GM12801 (cell line): ENCODE results near the gene SYNJ2.

Source experiments
- TF ChIP-seq, protein P1 (sequence below): IDR thresholded peaks from one replicate; pipeline ENCODE4 v1.5.1; 2011; ENCODE audit warnings: control low read depth; ENCODE audit not compliant: insufficient read length; ENCODE audit errors: extremely low read depth

SYNJ2 gene

DNA sequence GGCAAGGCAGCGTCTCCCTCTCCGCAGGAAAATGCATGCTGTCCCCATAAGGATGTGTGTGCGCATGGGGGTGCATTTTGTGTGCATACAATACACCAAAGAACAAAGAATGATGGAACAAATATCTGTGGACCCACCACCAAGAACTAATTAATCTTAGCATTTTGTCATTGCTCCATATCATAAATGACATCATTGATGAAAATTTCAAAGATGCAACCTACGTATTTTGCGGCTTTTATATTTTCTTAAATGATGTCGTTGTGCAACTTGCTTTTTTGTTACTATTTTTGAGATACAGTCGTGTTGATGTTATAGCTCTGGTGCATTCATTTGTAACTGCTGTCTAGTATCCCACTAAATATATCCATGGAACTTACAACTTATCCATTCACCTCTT is 96.7 kb downstream of the SYNJ2 start:
- TF ChIP-seq, protein P1, sequence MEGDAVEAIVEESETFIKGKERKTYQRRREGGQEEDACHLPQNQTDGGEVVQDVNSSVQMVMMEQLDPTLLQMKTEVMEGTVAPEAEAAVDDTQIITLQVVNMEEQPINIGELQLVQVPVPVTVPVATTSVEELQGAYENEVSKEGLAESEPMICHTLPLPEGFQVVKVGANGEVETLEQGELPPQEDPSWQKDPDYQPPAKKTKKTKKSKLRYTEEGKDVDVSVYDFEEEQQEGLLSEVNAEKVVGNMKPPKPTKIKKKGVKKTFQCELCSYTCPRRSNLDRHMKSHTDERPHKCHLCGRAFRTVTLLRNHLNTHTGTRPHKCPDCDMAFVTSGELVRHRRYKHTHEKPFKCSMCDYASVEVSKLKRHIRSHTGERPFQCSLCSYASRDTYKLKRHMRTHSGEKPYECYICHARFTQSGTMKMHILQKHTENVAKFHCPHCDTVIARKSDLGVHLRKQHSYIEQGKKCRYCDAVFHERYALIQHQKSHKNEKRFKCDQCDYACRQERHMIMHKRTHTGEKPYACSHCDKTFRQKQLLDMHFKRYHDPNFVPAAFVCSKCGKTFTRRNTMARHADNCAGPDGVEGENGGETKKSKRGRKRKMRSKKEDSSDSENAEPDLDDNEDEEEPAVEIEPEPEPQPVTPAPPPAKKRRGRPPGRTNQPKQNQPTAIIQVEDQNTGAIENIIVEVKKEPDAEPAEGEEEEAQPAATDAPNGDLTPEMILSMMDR = no peak

DNA sequence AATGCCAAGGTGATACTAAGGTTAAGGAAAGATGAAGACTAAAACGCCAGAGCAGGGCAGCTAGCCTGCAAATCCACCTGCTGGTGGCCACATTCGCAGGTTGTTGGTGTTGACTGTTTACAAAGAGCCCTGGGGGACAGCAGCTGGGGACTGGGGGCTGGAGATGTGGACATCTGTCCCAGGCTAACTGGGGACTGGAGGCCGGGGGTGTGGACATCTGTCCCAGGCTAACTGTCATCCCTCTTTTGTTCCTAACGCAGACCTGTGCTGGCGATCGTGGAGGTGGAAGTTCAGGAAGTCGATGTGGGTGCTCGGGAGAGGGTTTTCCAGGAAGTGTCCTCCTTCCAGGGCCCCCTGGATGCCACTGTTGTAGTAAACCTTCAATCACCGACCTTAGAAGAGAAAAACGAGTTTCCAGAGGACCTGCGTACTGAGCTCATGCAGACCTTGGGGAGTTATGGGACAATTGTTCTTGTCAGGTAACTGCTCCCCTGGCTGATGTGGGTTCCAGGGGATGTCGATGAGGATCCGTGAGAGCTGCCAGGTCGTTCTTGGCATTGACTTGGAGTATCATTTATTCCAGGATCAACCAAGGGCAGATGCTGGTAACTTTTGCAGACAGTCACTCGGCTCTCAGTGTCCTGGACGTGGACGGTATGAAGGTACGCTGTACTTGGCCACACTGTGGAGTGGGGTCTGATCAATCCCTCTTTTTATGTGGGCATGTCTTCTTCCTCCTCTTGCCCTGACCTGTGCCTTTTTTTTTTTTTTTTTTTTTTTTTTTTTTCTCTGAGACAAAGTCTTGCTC is 99.4 kb downstream of the SYNJ2 start:
- TF ChIP-seq, protein P1 = no peak

DNA sequence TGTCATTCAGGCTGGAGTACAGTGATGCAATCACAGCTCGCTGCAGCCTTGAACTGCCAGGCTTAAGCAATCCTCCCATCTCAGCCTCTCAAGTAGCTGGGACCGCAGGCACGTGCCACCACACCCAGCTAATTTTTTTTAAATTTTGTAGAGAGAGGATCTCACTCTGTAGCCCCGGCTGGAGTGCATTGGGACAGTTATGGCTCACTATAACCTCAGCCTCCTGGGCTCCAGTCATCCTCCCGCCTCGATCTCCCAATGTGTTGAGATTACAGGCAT is 99.9 kb downstream of the SYNJ2 start:
- TF ChIP-seq, protein P1 = no peak

DNA sequence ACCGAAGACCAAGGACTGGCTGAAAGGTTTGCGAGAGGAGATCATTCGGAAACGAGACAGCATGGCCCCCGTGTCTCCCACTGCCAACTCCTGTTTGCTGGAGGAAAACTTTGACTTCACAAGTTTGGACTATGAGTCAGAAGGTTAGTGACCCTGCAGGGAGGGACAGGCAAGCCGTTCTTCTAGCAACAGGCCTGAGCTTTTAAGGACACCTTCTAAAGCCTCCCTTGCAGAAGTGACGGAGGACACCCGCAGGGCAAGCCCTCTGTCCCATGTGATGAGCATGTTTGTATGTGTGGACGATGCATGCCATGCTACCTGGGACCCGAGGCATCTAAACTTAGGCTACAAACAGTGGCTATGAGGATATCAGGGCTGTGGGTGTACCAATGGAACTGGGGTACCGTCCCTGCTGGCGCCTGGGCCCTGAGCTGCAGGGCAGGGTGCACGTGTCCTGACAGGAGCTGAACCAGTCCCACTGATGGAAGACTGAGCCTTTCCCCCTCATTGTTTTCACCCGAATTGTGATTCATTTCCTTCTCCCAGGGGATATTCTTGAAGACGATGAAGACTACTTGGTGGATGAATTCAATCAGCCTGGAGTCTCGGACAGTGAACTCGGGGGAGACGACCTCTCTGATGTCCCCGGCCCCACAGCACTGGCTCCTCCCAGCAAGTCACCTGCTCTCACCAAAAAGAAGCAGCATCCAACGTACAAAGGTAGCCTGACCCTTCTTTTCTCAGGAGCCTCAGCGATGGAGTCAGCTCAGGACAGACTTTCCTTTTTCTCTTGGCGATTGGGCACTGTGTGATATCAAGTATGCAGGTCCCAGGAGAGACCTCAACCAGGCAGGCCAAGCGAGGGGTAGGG is 102.0 kb downstream of the SYNJ2 start:
- TF ChIP-seq, protein P1 = no peak

DNA sequence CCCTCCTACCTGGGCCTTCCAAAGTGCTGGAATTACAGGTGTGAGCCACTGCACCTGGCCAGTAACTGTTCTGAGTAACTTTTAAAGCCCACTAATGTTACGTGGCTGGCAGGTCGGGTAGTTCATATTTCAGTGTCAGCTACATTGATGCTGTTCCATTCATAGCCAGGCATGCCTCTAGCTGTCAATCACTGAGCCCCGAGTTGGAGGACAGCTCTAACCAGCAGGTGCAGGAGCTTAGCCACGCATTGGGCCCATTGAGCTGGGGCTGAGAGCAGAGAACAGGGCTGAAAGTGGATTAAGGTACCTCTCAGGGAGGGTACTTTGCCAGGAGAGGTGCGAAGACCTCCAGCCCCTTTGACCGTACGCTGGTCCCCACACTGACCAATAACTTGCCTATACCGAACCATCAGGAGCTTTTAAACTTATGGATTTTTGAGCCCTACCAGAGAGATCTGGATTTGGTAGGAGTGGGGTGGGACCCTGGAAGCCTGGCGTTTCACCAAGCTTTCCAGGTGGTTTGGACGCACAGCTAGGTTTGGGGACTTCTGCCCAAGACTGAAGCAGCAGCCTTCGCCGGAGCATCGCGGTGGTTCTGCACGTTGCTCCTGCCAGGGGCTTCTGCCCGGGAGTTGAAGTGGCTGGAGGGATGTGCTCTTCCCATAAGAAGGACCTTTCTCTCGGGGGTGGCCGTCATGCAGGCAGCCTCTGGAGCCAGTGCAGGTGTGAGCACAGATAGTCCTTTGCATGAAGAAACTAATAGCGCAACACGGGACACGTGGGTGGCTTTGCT is 103.8 kb downstream of the SYNJ2 start:
- TF ChIP-seq, protein P1 = no peak

DNA sequence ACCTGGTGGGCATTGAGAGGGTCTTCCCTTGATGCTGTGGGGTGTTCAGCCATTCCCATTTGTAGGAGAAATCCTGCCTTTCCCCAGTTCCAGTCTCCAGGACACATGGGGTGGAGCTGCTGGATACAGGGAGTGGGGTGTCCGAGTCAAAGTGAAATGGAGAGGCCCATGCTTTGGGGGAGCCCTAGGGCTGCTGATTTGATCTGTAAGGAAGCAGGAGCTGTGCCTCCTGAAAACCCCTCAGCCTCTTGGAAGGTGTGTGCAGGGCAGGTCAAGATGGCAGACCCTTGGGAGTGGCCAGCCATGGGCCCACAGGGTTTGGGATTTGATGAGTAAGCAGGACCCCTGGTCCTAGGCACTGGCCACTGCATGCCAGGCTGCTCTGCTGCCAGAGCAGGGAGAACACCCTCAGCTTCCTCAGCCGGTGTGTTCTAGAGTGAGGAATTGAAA is 104.4 kb downstream of the SYNJ2 start:
- TF ChIP-seq, protein P1 = no peak

DNA sequence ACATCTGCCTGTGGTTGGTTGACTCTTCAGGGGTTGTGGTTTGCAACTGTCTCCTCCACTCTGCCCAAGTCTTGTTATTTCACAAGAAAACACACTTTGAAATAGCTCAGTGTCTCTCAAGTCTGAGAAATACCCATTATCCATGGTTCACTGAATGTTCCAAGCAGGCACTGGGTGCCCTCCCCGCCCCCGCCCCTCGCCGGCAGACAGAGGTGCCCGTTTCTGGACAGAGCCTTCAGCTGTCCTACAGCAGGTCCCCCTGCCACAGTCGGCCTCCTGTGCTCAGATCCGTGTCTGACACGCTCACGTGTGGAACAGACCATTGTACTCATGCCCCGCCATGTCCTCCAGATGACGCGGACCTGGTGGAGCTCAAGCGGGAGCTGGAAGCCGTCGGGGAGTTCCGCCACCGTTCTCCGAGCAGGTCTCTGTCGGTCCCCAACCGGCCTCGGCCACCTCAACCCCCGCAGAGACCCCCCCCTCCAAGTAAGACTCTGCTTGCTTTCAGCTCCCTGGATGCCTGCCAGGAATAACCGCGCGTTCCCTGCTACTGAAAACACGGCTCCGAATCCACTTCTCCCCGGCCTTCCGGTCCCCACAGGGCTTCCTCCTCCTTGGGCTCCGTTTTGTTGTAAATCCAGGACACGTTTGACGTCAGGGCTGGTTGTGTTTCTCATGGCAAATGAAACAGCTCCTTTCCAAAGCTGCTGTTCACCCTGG is 105.0 kb downstream of the SYNJ2 start:
- TF ChIP-seq, protein P1 = no peak
